Measurements from ENCODE around the gene DGKQ. TPM values are rescaled to one million over a fixed set of nuclear protein-coding genes. Genes with fewer than 3 reads are reported as not detected.

Gene DGKQ
- total RNA-seq, 2 experiments from 2014 or later, result 14.3 to 16.7 TPM

- H3K4me3 Mint-ChIP-seq, result no peak overlapping the region
- H3K27me3 Mint-ChIP-seq, result no peaks in the 10 kb centered on the region
- H3K4me1 Mint-ChIP-seq (ENCODE audit: low read depth), result no peaks in the 10 kb centered on the region
- no peak overlapping the region for H3K27ac Mint-ChIP-seq
- TF ChIP-seq CTCF (IDR thresholded peaks at IDR 0.05), result no peak
- DNase-seq, result no peak
- intact Hi-C loops (cut with micrococcal nuclease), result no loop called here
- ATAC-seq, result no peak
- ChIA-PET POLR2A (interaction anchor here (0.5 to 0.6 kb wide), 2 partner anchors 142 to 912 kb away, joined by 3 read pairs; no protein-coding TSS in a partner anchor), CTCF (no interaction called here)
- no peaks in the 10 kb centered on the region for H3K9me3 Mint-ChIP-seq
- H3K36me3 Mint-ChIP-seq (ENCODE audit: low read depth), result no peaks in the 10 kb centered on the region
These were observed 11.8 kb downstream of the DGKQ start for GRCh38 chr4:961351-962230.

- H3K4me1 Mint-ChIP-seq (ENCODE audit: low read depth), result no peaks in the 10 kb centered on the region
- ATAC-seq, result no peak
- H3K36me3 Mint-ChIP-seq (ENCODE audit: low read depth), result no peaks in the 10 kb centered on the region
- H3K27ac Mint-ChIP-seq, result no peak overlapping the region
- no peaks in the 10 kb centered on the region for H3K27me3 Mint-ChIP-seq
- intact Hi-C loops (cut with micrococcal nuclease), result no loop called here
- CTCF ChIA-PET, result no interaction called here
- no peak overlapping the region for H3K4me3 Mint-ChIP-seq
- H3K9me3 Mint-ChIP-seq, result no peaks in the 10 kb centered on the region
- POLR2A ChIA-PET, result interaction anchor here (0.6 kb wide), 1 partner anchor 141 kb away, joined by 3 read pairs; no protein-coding TSS in a partner anchor
- no peak for TF ChIP-seq CTCF (IDR thresholded peaks at IDR 0.05)
- DNase-seq, result no peak
These were observed 12.6 kb downstream of the DGKQ start for GRCh38 chr4:960636-961350.

GRCh38 chr4:960140-960635 is 13.2 kb downstream of the DGKQ start:
- H3K4me3 Mint-ChIP-seq, result no peak overlapping the region
- intact Hi-C loops (cut with micrococcal nuclease), result no loop called here
- no peak for DNase-seq

DNA sequence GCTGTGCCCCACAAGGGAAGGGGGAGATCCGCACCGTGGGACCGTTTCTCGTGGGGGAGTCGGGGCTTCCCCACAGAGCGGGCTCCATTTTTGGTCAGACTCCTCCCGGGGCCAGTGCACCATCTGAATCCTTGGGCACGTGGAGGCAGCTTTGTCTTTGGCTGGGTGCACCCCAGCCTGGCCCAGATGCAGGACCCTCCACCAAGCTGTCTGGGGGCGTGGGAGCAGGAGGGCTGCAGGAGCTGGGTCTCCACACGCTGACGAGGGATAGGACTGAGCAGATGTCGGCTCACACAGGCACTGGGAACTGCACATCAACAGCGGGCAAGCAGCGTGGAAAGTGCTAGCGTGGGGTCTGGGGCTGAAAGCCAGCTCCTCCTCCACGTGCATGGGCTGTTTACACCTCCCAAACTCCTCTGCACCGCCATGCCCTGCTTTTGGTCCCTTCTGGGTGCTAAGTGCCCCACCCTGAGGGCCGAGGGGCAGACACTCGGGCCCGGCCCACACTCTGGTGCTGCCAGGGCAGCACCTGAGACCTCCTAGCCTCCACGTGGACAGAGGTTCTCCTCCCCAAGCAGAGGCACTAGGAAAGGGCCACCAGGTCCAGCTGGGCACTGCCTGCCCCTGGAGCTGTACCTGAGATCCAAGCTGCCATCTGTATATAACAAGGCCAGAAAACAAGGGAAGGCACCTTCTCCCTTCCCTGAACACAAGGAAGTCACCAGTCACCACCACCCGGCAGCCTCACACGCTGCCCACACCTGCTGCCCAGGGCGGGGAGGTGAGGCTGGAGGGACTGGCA is 13.8 kb downstream of the DGKQ start:
- ATAC-seq (no peak), DNase-seq (no peak)
- TF ChIP-seq CTCF (IDR thresholded peaks at IDR 0.05), result no peak
- ChIA-PET POLR2A (no interaction called here), CTCF (interaction anchor here (1.3 kb wide), 1 partner anchor 28 kb away, joined by 3 read pairs; the partner anchor contains the start of gene IDUA)
- intact Hi-C loops (cut with micrococcal nuclease), result no loop called here
- no peaks in the 10 kb centered on the region for H3K4me1 Mint-ChIP-seq (ENCODE audit: low read depth)
- no peak overlapping the region for H3K27ac Mint-ChIP-seq
- no peak overlapping the region for H3K4me3 Mint-ChIP-seq
- peaks cover 3% of the 10 kb centered on the region for H3K36me3 Mint-ChIP-seq (ENCODE audit: low read depth)
- no peaks in the 10 kb centered on the region for H3K9me3 Mint-ChIP-seq
- H3K27me3 Mint-ChIP-seq, result no peaks in the 10 kb centered on the region

More at GRCh38 chr4:960140-960635, 13.2 kb downstream of the DGKQ start:
- Mint-ChIP-seq H3K27ac (no peak overlapping the region), H3K4me1 (ENCODE audit: low read depth) (no peaks in the 10 kb centered on the region), H3K27me3 (no peaks in the 10 kb centered on the region), H3K36me3 (ENCODE audit: low read depth) (no peaks in the 10 kb centered on the region), H3K9me3 (no peaks in the 10 kb centered on the region)
- TF ChIP-seq CTCF (IDR thresholded peaks at IDR 0.05), result no peak
- ChIA-PET CTCF (interaction anchor here (1.3 kb wide), 1 partner anchor 27 kb away, joined by 3 read pairs; the partner anchor contains the start of gene IDUA), POLR2A (no interaction called here)
- ATAC-seq, result no peak
